HPDE6-E6E7 (cell line): ENCODE data around the gene CYP1A1.

Experiments
- DNase-seq: peaks from one replicate; pipeline ENCODE4 v3.0.0; 2011; ENCODE audit warnings: missing footprints; ENCODE audit errors: extremely low spot score

Gene CYP1A1

DNA sequence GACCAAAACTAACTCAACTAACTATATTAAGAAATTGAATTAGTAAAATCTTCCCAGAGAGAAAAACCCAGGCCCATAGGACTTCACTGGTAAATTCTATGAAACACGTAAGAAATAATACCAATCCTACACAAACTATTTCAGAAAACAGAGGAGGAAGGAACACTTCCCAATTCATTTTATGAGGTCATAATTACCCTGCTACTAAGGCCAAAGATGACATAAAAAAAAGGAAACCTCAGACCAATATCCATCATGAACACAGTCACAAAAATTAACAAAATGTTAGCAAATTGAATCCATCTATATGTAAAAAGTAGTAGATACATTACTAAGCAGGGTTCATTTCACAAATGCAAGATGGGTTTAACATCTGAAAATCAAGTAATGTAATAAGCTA lies 33.0 kb downstream of the CYP1A1 start:
- no peak for DNase-seq

DNA sequence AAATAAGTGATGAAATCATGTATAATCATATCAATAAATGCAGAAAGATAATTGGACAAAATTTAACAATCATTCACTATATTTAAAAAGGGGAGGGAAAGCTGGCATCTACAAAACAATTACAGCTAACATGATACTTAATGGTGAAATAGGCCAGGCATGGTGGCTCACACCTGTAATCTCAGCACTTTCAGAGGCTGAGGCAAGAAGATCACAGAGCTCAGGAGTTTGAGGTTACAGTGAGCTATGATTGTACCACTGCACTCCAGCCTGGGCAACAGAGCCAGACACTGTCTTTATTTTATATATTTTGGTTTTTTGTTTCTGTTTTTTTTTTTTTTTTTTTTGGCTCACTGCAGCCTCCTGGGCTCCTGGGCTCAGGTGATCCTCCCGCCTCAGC lies 41.6 kb downstream of the CYP1A1 start:
- DNase-seq = no peak

DNA sequence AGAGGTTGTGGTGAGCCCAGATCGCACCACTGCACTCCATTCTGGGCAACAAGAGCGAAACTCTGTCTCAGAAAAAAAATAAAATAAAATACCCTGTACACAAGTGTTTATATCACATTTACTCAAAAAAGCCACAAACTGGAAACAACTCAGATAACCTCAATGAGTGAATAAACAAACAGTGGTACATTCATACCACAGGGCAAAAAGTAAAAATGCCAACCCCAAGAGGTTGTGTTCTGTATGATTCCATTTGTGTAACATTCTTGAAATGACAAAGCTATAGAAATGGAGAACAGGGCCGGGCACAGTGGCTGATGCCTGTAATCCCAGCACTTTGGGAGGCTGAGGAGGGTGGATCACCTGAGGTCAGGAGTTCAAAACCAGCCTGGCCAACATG lies 42.4 kb downstream of the CYP1A1 start:
- no peak for DNase-seq

DNA sequence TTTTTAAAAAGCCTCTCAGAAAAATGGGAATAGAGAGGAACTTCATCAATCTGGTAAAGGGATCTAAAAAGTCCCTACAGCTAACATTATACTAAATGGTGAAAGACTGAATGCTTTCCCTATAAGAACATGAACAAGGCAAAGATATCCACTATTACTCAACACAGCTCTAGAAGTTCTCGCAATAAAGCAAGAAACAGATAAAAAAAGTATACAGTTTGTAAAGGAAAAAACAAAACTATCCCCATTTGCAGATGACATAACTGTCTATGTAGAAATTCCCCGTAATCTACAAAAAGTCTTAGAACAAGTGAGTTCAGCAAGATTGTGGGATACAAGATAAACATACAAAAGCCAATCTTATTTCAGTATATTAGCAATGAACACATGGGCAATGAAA lies 44.9 kb downstream of the CYP1A1 start:
- no peak for DNase-seq

DNA sequence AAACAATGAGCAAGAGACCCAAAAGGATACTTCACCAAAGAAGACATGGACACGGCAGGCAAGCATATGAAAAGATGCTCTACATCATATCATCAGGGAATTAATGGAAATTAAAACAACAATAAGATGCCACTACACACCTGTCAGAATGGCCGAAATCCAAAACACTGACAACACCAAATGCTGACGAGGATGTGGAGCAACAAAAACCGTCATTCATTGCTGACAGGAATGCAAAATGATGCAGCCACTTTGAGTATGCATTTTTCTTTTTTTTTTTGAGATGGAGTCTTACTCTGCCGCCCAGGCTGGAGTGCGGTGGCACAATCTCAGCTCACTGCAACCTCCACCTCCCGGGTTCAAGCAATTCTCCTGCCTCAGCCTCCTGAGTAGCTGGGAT lies 48.5 kb downstream of the CYP1A1 start:
- no peak for DNase-seq

DNA sequence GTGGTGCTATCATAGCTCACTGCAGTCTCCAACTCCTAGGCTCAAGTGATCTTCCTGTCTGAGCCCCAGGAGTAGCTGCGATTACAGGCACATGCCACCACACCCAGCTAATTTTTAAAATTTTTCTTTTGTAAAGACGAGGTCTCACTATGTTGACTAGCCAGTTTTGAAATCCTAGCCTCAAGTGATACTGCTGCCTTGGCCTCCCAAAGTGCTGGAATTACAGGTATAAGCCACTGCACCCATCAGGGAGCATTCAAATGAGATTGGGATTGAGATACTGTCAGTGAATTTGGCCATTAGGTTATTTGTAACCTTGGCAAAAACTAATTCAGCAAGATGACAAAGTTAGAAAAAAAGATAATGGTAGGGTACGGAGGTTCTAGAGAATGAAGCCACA lies 51.2 kb downstream of the CYP1A1 start:
- no peak for DNase-seq

DNA sequence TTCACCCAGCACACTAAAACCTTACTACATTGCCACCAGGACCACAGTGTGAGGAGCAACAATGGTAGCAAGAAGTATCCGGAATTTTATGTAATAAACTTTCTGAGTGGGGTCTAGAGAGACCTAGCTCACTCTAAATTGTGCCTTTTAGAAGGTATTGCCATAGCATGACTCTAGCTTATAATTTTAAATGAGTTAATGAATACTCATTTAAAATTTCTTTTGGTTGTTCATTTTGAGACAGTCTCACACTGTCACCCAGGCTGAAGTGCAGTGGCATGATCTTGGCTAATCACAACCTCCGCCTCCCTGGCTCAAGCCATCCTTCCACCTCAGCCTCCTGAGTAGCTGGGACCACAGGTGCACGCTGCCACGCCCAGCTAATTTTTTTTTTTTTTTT lies 55.7 kb downstream of the CYP1A1 start:
- DNase-seq = no peak
